Esophagus squamous epithelium (tissue), 4 donors: ENCODE data around the gene HOXC10.

ENCODE experiments used
- POLR2A ChIP-seq, 4 donors: fragments of 450-650 bp; IDR thresholded peaks; one replicate each; pipeline ENCODE4 v1.6.1; 2017; ENCODE audit warnings: antibody characterized with exemption in 4 of 4, mild to moderate bottlenecking in 4 of 4, moderate library complexity in 3 of 4
- TF ChIP-seq, protein P1 (sequence below), 6 experiments: fragments of 450-650 bp in 4 of 6; fragments of 200-600 bp in 2 of 6; sonication (generic) in 2 of 6; IDR thresholded peaks; one replicate each; pipeline ENCODE4 v1.5.1; 2016 to 2019; ENCODE audit warnings: antibody characterized with exemption in 6 of 6, mild to moderate bottlenecking in 4 of 6, moderate library complexity in 4 of 6

DNA sequence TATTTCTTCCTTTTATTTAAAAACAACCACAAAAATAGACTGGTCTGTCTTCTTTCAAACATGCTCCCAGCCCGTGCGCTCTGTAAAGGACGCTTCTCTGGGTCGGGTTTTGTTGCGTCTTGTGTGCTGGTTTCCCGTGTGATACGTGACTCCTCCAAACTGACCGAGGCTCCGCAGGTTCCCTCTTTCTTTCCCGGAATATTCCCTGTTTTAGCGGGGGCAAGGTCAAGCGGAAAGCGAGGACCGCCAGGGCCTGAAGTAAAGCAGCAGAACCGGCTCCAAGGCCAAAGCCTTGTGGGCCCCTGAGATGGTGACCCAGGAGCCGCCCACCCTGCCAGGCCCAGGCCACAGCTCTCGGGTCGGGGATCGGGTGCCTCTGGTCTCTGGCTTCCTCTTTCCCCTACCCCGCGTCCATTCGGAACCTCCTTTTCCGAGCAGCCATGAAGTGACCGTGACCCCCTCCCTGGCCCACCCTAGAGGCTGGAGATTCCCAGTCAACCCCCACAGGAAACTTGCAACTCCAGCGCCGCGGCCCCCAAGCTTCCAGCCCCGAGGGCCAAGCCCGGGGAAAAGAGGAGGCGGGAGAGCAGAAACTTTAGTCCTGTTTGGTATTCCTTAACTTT lies 885 bp upstream of the HOXC10 start:
- TF ChIP-seq POLR2A (IDR thresholded peaks at IDR 0.05): no peak
- TF ChIP-seq, protein P1, sequence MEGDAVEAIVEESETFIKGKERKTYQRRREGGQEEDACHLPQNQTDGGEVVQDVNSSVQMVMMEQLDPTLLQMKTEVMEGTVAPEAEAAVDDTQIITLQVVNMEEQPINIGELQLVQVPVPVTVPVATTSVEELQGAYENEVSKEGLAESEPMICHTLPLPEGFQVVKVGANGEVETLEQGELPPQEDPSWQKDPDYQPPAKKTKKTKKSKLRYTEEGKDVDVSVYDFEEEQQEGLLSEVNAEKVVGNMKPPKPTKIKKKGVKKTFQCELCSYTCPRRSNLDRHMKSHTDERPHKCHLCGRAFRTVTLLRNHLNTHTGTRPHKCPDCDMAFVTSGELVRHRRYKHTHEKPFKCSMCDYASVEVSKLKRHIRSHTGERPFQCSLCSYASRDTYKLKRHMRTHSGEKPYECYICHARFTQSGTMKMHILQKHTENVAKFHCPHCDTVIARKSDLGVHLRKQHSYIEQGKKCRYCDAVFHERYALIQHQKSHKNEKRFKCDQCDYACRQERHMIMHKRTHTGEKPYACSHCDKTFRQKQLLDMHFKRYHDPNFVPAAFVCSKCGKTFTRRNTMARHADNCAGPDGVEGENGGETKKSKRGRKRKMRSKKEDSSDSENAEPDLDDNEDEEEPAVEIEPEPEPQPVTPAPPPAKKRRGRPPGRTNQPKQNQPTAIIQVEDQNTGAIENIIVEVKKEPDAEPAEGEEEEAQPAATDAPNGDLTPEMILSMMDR (IDR thresholded peaks at IDR 0.05): no peak
